ENCODE results near the gene SMAD3.

DNA sequence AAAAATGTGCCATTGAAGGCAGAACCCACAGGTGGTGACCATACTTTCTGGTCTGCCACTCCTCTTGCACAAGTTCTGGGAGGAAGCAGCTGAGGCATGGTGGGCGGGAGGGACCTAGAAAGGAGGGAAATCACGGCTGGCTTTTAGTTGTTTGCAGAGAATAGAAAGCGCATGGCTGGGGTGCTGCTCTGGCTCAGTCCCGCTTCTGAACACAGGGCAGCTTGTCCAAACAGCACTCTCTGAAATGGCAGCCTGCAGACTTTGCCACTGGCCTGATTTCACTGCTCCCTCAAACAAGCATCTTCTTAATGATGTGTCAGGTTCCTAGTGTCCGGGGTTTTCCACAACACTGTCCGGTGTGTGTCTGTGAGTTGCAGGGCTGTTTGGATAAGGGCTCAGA is 112.3 kb downstream of the SMAD3 start:
- TF ChIP-seq CTCF (IDR thresholded peaks at IDR 0.05) (no peak), EZH2phosphoT487 (IDR thresholded peaks at IDR 0.05) (no peak)
